ENCODE data around the gene RAB11FIP5.
"Not testable (repeated sequence)": the region's sequence is repeated elsewhere in the genome, so short reads cannot be mapped to it uniquely, and the experiment has no call there.

RAB11FIP5 gene

GRCh38 chr2:73109431-73110167 lies 3.1 kb downstream of the RAB11FIP5 start:
- DNase-seq: no peak

- peak in 1 of 5 donors; percentile 64 for DNase-seq
Observed at GRCh38 chr2:73107211-73107926, 5.4 kb downstream of the RAB11FIP5 start.

- DNase-seq: no peak
Observed at GRCh38 chr2:73106791-73107190, 6.0 kb downstream of the RAB11FIP5 start.

- no peak for DNase-seq
Observed at GRCh38 chr2:73105511-73105971, 7.2 kb downstream of the RAB11FIP5 start.

- no peak for DNase-seq
Observed at GRCh38 chr2:73104933-73105332, 7.8 kb downstream of the RAB11FIP5 start.

GRCh38 chr2:73103018-73103542 lies 9.7 kb downstream of the RAB11FIP5 start:
- DNase-seq: no peak

GRCh38 chr2:73101626-73102256 lies 11.0 kb downstream of the RAB11FIP5 start:
- no peak for DNase-seq

GRCh38 chr2:73100956-73101355 lies 11.8 kb downstream of the RAB11FIP5 start:
- no peak for DNase-seq

GRCh38 chr2:73099486-73099885 lies 13.3 kb downstream of the RAB11FIP5 start:
- no peak for DNase-seq

DNA sequence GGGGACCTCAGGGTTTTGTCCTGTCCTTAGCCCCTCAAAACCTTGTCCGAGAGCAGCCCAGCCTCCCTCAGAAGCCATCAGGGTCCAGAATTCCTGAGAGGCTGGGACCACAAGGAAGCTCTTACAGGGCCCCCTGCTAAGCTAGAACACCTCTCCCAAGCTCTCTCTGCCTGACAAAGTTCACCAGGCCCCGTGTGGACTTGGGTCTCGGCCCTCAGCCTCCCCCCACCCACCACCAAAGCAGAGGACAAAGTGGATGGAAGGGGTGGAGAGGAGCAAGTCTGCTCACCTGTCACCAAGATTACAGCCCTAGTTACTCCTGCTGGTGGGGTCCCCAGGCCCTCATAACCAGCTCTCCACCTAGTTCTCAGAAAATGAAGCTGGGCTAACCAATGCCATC lies 16.8 kb downstream of the RAB11FIP5 start:
- no peak for DNase-seq

DNA sequence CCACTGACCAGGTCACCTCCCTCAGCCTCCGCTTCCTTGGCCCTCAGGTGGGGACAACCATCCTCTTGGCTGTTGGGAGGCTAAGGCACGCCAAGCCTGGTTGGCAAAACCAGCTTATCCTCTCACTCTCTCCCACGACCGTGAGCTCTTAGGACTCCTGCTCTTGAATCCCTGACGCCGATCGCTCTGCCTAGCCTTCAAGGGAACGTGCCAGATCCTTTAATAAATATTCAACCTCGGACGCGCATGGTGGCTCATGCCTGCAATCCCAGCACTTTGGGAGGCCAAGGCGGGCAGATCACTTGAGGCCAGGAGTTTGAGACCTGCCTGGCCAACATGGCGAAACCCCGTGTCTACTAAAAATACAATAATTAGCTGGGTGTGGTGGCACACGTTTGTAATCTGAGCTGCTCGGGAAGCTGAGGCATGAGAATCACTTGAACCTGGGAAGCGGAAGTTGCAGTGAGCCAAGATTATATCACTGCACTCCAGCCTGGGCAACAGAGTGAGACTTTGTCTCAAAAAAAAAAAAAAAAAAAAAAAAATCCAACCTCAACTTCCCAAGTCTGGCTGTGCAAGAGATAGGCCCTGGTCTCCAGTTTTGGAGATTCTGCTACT lies 19.0 kb downstream of the RAB11FIP5 start:
- not testable (repeated sequence) for DNase-seq

GRCh38 chr2:73092146-73092783 lies 20.5 kb downstream of the RAB11FIP5 start:
- no peak for DNase-seq

DNA sequence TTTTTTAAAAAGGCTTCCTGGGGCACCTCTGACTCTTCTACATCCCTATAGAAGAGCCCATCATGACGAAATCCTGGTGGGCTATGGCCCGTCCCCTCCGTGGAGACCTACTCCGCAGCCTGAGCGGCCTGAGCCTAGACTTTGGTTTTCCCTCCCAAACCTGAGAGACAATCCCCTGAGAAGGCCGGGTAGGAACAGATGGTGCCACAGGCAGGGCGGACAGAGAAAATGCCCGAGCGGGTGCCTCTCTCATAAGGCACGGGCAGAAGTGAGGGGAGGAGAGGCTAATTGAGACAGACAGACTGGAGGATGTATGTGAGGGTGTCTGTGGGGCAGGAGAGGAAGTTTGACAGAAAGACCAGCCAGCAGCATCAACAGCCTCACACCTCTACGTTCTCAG lies 21.1 kb downstream of the RAB11FIP5 start:
- DNase-seq: no peak

DNA sequence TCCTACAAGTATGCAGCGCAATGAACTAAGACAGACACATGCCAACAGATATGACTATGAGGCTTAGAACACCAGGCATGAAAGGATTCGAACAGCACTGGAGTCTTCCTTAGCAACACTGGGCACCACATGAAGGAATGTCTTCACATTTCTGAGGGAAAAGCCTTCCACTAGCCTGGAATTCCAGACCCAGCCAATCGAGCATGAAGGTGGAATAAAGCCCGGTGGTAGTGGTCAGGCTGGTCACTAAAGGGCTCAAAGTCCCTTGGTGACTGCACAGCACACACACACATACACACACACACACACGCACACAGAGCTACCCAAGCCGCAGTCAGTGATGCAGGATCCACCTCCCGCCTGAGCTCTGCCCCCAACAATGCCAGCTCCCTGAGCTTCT lies 21.6 kb downstream of the RAB11FIP5 start:
- DNase-seq: no peak

DNA sequence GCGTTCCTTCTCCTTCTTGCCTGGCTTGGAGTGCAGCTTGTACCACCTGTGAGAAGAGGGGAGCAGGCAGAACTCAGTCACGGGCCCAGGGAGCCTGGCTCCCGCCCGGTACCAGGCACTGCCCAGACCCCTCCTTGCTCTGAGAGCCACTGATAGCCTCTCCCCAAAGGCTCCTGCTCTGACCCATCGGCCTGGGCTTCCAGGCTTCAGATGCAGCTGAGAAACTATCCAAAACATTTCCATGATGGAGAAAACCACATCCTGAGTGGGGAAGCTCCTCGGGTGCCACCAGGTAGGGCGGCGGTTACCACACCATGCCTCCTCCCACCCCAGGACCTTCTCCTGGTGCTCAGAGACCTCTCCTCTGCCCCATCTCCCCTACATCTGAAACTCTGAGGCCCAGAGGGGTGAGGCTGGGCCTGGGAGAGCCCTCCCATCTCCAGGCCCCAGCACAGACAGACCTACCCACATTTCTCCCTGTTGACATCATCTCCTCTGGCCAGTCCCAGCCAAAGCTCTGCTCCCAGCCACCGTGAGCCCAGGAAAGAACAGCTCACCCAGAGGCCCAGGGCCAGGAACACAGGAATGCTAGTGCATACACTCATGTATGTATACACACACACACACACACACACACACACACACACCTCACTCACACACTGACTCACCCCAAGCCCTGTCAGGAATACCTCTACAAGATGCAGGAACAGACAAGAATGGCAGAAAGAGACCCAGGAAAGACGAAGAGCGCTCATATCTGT lies 23.3 kb downstream of the RAB11FIP5 start:
- no peak for DNase-seq

- DNase-seq: no peak
Observed at GRCh38 chr2:73088703-73089102, 24.0 kb downstream of the RAB11FIP5 start.

DNA sequence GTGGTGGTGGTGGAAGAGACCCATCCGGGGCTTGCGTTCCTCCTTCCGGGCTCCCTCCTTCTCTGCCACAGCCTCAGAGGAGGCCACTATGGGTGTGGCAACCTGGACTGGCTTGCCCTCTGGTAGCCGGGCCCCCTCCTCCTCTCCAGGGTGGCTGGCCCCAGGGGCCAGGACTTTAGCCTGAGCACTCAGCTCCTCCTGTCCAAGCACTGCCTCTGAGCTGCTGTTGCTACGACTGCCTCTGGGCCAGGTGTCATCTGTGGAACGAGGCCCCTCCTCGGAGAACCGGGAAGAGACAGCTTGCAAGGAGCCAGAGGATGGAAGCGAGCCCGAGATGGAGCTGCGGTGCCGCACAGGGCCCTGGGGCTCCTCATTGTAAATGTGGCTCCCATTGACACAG lies 24.5 kb downstream of the RAB11FIP5 start:
- DNase-seq: no peak

GRCh38 chr2:73087311-73087710 lies 25.4 kb downstream of the RAB11FIP5 start:
- no peak for DNase-seq

GRCh38 chr2:73085691-73086090 lies 27.1 kb downstream of the RAB11FIP5 start:
- DNase-seq: peak; percentile 56 to 77 (median 67)

DNA sequence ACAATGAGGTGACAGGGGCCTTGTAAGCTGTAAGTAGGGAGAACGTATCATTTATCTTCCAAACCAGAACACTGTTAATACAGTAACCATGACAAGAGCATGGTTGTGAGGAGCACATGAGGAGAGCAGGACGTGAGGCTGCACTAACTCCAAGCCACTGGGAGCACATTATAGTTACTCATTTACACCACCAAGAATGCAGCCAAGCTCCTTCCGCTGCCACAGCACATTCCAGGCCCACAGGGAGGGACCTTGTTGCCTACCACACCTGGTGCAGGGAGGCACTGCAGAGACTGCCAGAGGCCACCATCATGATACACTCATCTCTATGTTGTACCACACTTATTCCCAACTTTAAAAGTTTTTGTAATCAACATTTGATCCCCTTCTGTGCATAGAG lies 27.8 kb downstream of the RAB11FIP5 start:
- no peak for DNase-seq

GRCh38 chr2:73083886-73084800 lies 28.6 kb downstream of the RAB11FIP5 start:
- DNase-seq: no peak
